Muscle layer of duodenum (tissue), 2 donors: ENCODE data around the gene PKN2.
"Not testable (repeated sequence)": the region's sequence is repeated elsewhere in the genome, so short reads cannot be mapped to it uniquely, and the experiment has no call there.

ENCODE experiments used
- H3K27ac ChIP-seq: one replicate; pipeline ENCODE4 v1.7.0; 2013; ENCODE audit warnings: mild to moderate bottlenecking, low read length
- H3K27me3 ChIP-seq: one replicate; pipeline ENCODE4 v1.7.0; 2013; ENCODE audit warnings: low read depth, mild to moderate bottlenecking, control low read depth, low read length
- H3K36me3 ChIP-seq, 2 donors: one replicate each; pipeline ENCODE4 v1.7.0; 2013; ENCODE audit warnings: low read length in 2 of 2, control low read depth in 1 of 2, mild to moderate bottlenecking in 1 of 2; ENCODE audit not compliant: insufficient read depth in 2 of 2, control insufficient read depth in 1 of 2
- H3K4me1 ChIP-seq, 2 donors: one replicate each; pipeline ENCODE4 v1.7.0; 2013; ENCODE audit warnings: low read length in 2 of 2, mild to moderate bottlenecking in 2 of 2, control low read depth in 1 of 2, moderate library complexity in 1 of 2; ENCODE audit not compliant: insufficient read depth in 2 of 2, control insufficient read depth in 1 of 2
- H3K4me3 ChIP-seq, 2 donors: one replicate each; pipeline ENCODE4 v1.7.0; 2013; ENCODE audit warnings: low read length in 2 of 2, low read depth in 1 of 2, mild to moderate bottlenecking in 1 of 2
- H3K9me3 ChIP-seq, 2 donors: one replicate each; pipeline ENCODE4 v1.7.0; 2013; ENCODE audit warnings: low read length in 2 of 2, control low read depth in 1 of 2, mild to moderate bottlenecking in 1 of 2; ENCODE audit not compliant: control insufficient read depth in 1 of 2
- donor health status: healthy.

PKN2 gene

GRCh38 chr1:88680911-88681622 is 3.0 kb upstream of the PKN2 start:
- H3K27ac ChIP-seq: no peak overlapping the region
- no peak overlapping the region for H3K4me3 ChIP-seq
- H3K36me3 ChIP-seq: no peaks in the 10 kb centered on the region
- H3K27me3 ChIP-seq: no peaks in the 10 kb centered on the region
- H3K4me1 ChIP-seq: peaks cover 0 to 9% of the 10 kb centered on the region in 2 donors
- H3K9me3 ChIP-seq: no peaks in the 10 kb centered on the region

GRCh38 chr1:88684482-88685258 is 597 bp downstream of the PKN2 start:
- peaks cover 7 to 23% of the 10 kb centered on the region in 2 donors for H3K4me1 ChIP-seq
- no peaks in the 10 kb centered on the region for H3K27me3 ChIP-seq
- no peaks in the 10 kb centered on the region for H3K36me3 ChIP-seq
- H3K27ac ChIP-seq: peak overlapping the region; percentile 61
- no peaks in the 10 kb centered on the region for H3K9me3 ChIP-seq
- peak overlapping the region; percentile 83 to 84 for H3K4me3 ChIP-seq

DNA sequence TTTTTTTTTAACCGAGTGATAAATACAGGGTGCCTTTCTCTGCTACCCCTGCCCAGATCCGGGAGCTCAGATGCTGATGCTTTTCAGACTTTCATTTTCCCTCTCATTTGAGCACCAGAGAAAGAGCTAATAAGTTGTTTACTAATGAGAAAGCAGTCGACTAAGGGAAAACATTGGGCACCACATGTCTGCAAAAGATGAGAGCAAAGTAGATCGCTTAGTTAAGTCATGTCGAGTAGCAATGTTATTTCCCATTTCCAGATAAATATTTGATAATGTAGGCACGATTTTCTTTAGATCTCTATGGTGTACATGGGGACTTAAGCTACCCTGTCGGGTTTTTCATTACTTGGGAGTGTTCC is 1.2 kb downstream of the PKN2 start:
- no peaks in the 10 kb centered on the region for H3K27me3 ChIP-seq
- H3K9me3 ChIP-seq: no peaks in the 10 kb centered on the region
- H3K27ac ChIP-seq: peak overlapping the region; percentile 61
- peak overlapping the region; percentile 83 to 84 for H3K4me3 ChIP-seq
- peaks cover 7 to 23% of the 10 kb centered on the region in 2 donors for H3K4me1 ChIP-seq
- no peaks in the 10 kb centered on the region for H3K36me3 ChIP-seq

DNA sequence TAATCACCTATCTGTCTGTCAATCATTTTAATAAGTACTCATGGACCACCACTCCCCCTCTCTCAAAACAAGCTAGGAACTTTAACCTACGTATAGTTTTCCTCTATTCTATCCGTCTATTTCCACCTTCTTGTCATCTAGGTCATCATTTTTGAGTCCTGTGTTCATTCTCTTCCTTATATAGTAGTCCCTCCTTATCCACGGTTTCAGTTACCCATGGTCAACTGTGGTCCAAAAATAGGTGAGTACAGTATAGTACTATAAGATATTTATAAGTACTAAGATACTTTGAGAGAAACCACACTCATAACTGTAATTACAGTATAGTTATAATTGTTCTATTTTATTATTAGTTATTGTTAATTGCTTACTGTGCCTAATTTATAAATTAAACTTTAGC is 7.5 kb downstream of the PKN2 start:
- Histone ChIP-seq H3K4me1 (peaks cover 7 to 9% of the 10 kb centered on the region in 2 donors), H3K4me3 (no peak overlapping the region), H3K9me3 (no peaks in the 10 kb centered on the region), H3K27me3 (no peaks in the 10 kb centered on the region), H3K27ac (no peak overlapping the region), H3K36me3 (no peaks in the 10 kb centered on the region)

DNA sequence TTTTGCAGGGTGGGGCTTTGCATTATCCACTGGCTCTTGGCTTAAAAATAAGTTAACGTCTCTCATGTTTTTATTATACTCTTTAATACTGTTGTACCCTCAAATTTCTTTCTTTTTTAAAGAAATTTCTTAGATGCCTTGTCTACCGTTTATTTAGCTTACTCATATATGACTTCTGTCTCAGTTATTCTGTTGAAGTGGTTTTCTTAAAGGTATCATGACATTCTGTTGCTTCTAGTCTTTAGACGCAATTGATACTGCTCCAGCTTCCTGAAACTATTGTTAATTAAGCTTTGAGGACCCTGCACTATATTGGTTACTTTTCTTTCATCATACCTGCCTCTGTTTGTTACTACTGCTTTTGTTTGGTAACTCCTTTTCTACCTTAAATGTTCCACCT is 11.7 kb downstream of the PKN2 start:
- Histone ChIP-seq H3K27ac (no peak overlapping the region), H3K36me3 (no peaks in the 10 kb centered on the region), H3K9me3 (no peaks in the 10 kb centered on the region), H3K27me3 (no peaks in the 10 kb centered on the region), H3K4me3 (no peak overlapping the region), H3K4me1 (peaks cover 5 to 14% of the 10 kb centered on the region in 2 donors)

GRCh38 chr1:88697503-88697902 is 13.4 kb downstream of the PKN2 start:
- no peaks in the 10 kb centered on the region for H3K27me3 ChIP-seq
- no peaks in the 10 kb centered on the region for H3K9me3 ChIP-seq
- H3K36me3 ChIP-seq: no peaks in the 10 kb centered on the region
- H3K4me3 ChIP-seq: no peak overlapping the region
- H3K27ac ChIP-seq: no peak overlapping the region
- peaks cover 5 to 14% of the 10 kb centered on the region in 2 donors for H3K4me1 ChIP-seq

- H3K4me3 ChIP-seq: no peak overlapping the region
- no peaks in the 10 kb centered on the region for H3K27me3 ChIP-seq
- H3K9me3 ChIP-seq: no peaks in the 10 kb centered on the region
- H3K36me3 ChIP-seq: no peaks in the 10 kb centered on the region
- H3K27ac ChIP-seq: no peak overlapping the region
- H3K4me1 ChIP-seq: peaks cover 5 to 14% of the 10 kb centered on the region in 2 donors
Measured at GRCh38 chr1:88698140-88698539, 14.1 kb downstream of the PKN2 start.

GRCh38 chr1:88698764-88699163 is 14.7 kb downstream of the PKN2 start:
- H3K4me1 ChIP-seq: peaks cover 5 to 14% of the 10 kb centered on the region in 2 donors

GRCh38 chr1:88700425-88701013 is 16.4 kb downstream of the PKN2 start:
- Histone ChIP-seq H3K4me1 (peaks cover 5 to 14% of the 10 kb centered on the region in 2 donors), H3K27ac (no peak overlapping the region), H3K4me3 (no peak overlapping the region)

More at GRCh38 chr1:88698764-88699163, 14.7 kb downstream of the PKN2 start:
- H3K36me3 ChIP-seq: no peaks in the 10 kb centered on the region
- no peaks in the 10 kb centered on the region for H3K9me3 ChIP-seq
- no peaks in the 10 kb centered on the region for H3K27me3 ChIP-seq
- H3K4me3 ChIP-seq: no peak overlapping the region
- no peak overlapping the region for H3K27ac ChIP-seq

DNA sequence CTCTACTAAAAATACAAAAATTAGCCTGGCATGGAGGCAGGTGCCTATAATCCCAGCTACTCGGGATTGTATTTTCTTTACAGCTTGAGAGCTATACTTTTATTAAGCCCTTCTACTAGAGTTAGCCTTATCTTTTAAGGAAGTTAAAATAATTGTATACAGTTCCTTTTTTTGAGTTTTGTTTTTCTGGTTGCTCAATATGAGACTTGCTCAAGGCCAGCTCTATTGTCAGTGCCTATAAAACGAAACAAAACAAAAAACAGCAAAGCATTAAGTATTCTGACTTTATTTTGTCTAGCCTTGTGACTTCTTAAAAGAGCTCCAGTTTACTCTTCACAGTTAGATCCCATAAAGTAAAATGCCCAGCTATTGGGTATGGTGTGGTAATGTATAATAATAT is 17.2 kb downstream of the PKN2 start:
- Histone ChIP-seq H3K4me3 (no peak overlapping the region), H3K9me3 (no peaks in the 10 kb centered on the region), H3K27me3 (no peaks in the 10 kb centered on the region), H3K36me3 (no peaks in the 10 kb centered on the region), H3K27ac (no peak overlapping the region), H3K4me1 (peaks cover 5 to 14% of the 10 kb centered on the region in 2 donors)

More at GRCh38 chr1:88700425-88701013, 16.4 kb downstream of the PKN2 start:
- Histone ChIP-seq H3K9me3 (no peaks in the 10 kb centered on the region), H3K27me3 (no peaks in the 10 kb centered on the region), H3K36me3 (no peaks in the 10 kb centered on the region)

DNA sequence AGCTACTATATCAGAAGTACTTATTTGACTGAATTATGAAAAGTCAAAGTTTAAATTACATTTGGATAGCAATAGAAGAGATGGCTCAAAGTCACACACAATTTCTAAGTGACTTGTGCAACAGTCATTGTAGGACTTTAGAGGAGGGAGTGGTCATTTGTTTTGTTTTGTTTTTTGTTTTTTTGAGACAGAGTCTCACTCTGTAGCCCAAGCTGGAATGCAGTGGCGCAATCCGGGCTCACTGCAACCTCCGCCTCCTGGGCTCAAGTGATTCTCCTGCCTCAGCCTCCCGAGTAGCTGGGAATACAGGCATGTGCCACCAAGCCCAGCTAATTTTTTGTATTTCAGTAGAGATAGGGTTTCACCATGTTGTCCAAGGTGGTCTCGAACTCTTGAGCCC is 17.7 kb downstream of the PKN2 start:
- H3K27me3 ChIP-seq, H3K9me3 ChIP-seq, H3K27ac ChIP-seq, H3K4me3 ChIP-seq, H3K36me3 ChIP-seq: not testable (repeated sequence)
- H3K4me1 ChIP-seq: peaks cover 5 to 14% of the 10 kb centered on the region in 2 donors
